Erythroblast (primary cell): Measurements from ENCODE around the gene PEX11A.

ENCODE experiments used
- GATA1 ChIP-seq: IDR thresholded peaks from 2 replicates; pipeline ENCODE4 v1.6.1; 2011; ENCODE audit warnings: low read depth, mild to moderate bottlenecking, control low read depth, low read length, moderate library complexity
- POLR2A ChIP-seq: IDR thresholded peaks from 2 replicates; pipeline ENCODE4 v1.6.1; 2011; ENCODE audit warnings: mild to moderate bottlenecking, low read length

DNA sequence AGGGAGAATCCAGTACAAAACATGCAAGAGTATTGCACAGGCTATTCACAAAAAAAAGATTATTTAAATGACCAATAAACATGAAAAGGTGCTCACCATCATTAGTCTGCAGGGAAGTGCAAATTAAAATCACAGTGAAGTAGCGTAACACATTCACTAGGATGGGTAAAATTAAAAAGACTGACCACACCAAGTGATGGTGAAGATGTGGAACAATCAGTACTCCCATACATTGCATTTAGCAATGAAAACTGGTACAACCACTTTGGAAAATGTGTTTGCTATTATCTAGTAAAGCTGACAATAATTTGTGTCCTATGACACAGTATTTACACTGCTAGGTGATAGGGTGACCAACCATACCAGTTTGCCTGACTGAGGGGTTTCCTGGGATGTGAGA, 34.1 kb upstream of the PEX11A start:
- no peak for TF ChIP-seq POLR2A
- TF ChIP-seq GATA1: no peak
